ENCODE measurements around the gene GNB2.

DNA sequence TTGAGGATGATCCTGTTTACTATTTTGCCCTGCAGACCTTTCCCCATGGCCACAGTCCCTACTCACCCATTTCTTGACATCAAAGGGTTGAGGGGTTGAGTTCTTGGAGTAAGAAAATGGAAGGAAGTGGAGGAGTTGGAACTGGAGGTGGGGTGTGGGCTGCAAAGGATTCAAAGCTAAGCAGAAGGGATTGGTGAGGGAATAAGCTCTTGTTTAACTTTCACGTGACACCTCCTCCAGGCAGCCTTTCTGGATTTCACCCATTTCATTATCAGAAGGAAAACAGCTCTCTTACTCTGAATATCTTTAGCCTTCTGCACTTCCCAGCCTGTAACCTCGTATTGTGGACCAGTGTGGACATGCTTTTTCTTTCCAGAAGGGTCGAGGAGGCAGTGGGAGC is 47.5 kb upstream of the GNB2 start:
- TF ChIP-seq, protein P1, sequence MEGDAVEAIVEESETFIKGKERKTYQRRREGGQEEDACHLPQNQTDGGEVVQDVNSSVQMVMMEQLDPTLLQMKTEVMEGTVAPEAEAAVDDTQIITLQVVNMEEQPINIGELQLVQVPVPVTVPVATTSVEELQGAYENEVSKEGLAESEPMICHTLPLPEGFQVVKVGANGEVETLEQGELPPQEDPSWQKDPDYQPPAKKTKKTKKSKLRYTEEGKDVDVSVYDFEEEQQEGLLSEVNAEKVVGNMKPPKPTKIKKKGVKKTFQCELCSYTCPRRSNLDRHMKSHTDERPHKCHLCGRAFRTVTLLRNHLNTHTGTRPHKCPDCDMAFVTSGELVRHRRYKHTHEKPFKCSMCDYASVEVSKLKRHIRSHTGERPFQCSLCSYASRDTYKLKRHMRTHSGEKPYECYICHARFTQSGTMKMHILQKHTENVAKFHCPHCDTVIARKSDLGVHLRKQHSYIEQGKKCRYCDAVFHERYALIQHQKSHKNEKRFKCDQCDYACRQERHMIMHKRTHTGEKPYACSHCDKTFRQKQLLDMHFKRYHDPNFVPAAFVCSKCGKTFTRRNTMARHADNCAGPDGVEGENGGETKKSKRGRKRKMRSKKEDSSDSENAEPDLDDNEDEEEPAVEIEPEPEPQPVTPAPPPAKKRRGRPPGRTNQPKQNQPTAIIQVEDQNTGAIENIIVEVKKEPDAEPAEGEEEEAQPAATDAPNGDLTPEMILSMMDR (IDR thresholded peaks at IDR 0.05; ENCODE audit: low read depth, low read length, poor library complexity, severe bottlenecking), result no peak
- TF ChIP-seq EZH2phosphoT487 (IDR thresholded peaks at IDR 0.05; ENCODE audit: borderline replicate concordance, low read length), result no peak
